KMS-11 (cell line): ENCODE measurements around the gene KIF26B.

Source experiments
- H2AFZ ChIP-seq: fragments of 200-600 bp; sonication (generic); 2 replicates; pipeline ENCODE4 v1.6.1; 2016; ENCODE audit warnings: antibody characterized with exemption, mixed run types, low read depth
- H3K27ac ChIP-seq: fragments of 200-600 bp; sonication (generic); 2 replicates; pipeline ENCODE4 v1.6.1; 2016; ENCODE audit warnings: mild to moderate bottlenecking, mixed run types
- H3K27me3 ChIP-seq: fragments of 200-600 bp; sonication (generic); 2 replicates; pipeline ENCODE4 v1.6.1; 2017; ENCODE audit warnings: mild to moderate bottlenecking, low read depth, mixed run types, moderate library complexity; ENCODE audit not compliant: insufficient read depth
- H3K36me3 ChIP-seq: fragments of 200-600 bp; sonication (generic); 2 replicates; pipeline ENCODE4 v1.6.1; 2017; ENCODE audit warnings: mild to moderate bottlenecking, mixed run types; ENCODE audit not compliant: insufficient read depth
- H3K4me1 ChIP-seq: fragments of 200-600 bp; sonication (generic); 2 replicates; pipeline ENCODE4 v1.6.1; 2016; ENCODE audit warnings: mild to moderate bottlenecking, low read depth, mixed run types; ENCODE audit not compliant: poor library complexity, severe bottlenecking
- H3K4me2 ChIP-seq: fragments of 200-600 bp; sonication (generic); 2 replicates; pipeline ENCODE4 v1.7.0; 2016; ENCODE audit warnings: mild to moderate bottlenecking, mixed run types
- H3K4me3 ChIP-seq: fragments of 200-600 bp; sonication (generic); IDR thresholded peaks from 2 replicates; pipeline ENCODE4 v1.6.1; 2017; ENCODE audit warnings: low read depth, low read length, mixed read lengths; ENCODE audit not compliant: insufficient read depth
- H3K79me2 ChIP-seq: fragments of 200-600 bp; sonication (generic); 2 replicates; pipeline ENCODE4 v1.6.1; 2016; ENCODE audit warnings: low read depth, mixed run types; ENCODE audit not compliant: insufficient read depth
- H3K9ac ChIP-seq: fragments of 200-600 bp; sonication (generic); 2 replicates; pipeline ENCODE4 v1.6.1; 2016; ENCODE audit warnings: mild to moderate bottlenecking, mixed run types
- H4K20me1 ChIP-seq: fragments of 200-600 bp; sonication (generic); 2 replicates; pipeline ENCODE4 v1.6.1; 2016; ENCODE audit warnings: mild to moderate bottlenecking, mixed run types; ENCODE audit not compliant: insufficient read depth
- TF ChIP-seq, protein P1 (sequence below): fragments of 200-600 bp; sonication (generic); conservative IDR thresholded peaks from 2 replicates; pipeline ENCODE4 v1.6.1; 2017; ENCODE audit warnings: low read depth, mild to moderate bottlenecking, antibody characterized with exemption, low read length, moderate library complexity, mixed read lengths

KIF26B gene

DNA sequence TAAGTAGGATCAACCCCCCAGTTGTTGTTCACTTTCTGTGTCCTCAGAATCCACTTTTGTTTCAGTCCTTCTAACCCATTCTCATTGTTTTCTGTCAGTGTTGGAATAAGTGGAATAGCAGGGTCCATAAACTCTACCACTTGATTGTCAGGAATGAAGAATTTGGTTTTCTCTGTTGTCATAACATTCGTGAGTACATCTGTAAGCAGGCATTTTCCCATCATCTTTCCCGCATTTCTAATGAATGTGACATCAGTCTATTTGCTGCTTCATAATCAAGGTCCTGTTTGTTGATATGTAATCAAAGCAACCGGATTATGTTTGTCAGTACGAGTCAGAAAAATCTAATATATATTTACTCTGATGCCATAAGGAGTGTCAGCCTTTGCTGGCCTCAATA, 147.1 kb downstream of the KIF26B start:
- no peak overlapping the region for H3K4me2 ChIP-seq
- no peaks in the 10 kb centered on the region for H3K4me1 ChIP-seq
- H3K27me3 ChIP-seq = no peaks in the 10 kb centered on the region
- H3K4me3 ChIP-seq = no peak overlapping the region
- H3K79me2 ChIP-seq = no peaks in the 10 kb centered on the region
- TF ChIP-seq, protein P1, sequence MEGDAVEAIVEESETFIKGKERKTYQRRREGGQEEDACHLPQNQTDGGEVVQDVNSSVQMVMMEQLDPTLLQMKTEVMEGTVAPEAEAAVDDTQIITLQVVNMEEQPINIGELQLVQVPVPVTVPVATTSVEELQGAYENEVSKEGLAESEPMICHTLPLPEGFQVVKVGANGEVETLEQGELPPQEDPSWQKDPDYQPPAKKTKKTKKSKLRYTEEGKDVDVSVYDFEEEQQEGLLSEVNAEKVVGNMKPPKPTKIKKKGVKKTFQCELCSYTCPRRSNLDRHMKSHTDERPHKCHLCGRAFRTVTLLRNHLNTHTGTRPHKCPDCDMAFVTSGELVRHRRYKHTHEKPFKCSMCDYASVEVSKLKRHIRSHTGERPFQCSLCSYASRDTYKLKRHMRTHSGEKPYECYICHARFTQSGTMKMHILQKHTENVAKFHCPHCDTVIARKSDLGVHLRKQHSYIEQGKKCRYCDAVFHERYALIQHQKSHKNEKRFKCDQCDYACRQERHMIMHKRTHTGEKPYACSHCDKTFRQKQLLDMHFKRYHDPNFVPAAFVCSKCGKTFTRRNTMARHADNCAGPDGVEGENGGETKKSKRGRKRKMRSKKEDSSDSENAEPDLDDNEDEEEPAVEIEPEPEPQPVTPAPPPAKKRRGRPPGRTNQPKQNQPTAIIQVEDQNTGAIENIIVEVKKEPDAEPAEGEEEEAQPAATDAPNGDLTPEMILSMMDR = no peak
- H4K20me1 ChIP-seq = no peaks in the 10 kb centered on the region
- no peak overlapping the region for H2AFZ ChIP-seq
- no peak overlapping the region for H3K9ac ChIP-seq
- no peak overlapping the region for H3K27ac ChIP-seq
- no peaks in the 10 kb centered on the region for H3K36me3 ChIP-seq

DNA sequence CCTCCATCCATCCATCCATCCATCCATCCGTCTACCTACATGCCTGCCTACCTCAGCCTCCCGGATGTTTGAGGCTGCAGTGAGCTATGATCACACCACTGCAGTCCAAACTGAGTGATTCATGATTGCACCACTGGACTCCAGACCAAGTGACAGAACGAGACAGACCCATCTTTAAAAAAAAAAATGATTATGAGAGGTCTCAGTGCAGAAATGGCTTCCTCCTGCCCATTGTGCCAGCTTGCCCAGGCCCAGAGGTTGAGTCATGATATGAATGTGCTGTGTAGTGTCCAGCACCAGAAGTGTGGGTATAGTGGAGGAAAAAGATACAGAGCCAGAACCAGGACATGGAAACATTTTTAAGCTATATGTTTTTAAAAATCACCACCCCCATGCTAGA, 149.9 kb downstream of the KIF26B start:
- H3K4me1 ChIP-seq = no peaks in the 10 kb centered on the region

DNA sequence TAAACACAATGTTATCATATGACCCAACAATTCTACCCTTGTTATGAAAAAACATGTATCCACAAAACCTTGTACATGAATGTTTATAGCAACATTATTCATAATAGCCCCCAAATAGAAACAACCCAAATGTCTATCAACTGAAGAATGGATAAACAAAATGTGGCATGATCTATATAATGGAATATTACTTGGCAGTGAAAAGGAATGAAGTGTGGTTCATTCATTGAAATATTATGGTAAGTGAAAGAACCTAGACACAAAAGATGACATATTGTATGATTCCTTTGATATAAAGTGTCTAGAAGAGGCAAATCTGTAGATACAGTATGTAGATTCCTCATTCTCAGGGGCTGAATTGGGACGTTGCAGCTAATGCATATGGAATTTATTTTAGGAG, 151.2 kb downstream of the KIF26B start:
- Histone ChIP-seq H2AFZ (no peak overlapping the region), H3K27ac (no peak overlapping the region), H3K79me2 (no peaks in the 10 kb centered on the region), H3K4me2 (no peak overlapping the region), H3K9ac (no peak overlapping the region), H3K36me3 (no peaks in the 10 kb centered on the region), H3K4me1 (no peaks in the 10 kb centered on the region), H3K4me3 (no peak overlapping the region), H4K20me1 (no peaks in the 10 kb centered on the region), H3K27me3 (no peaks in the 10 kb centered on the region)
- TF ChIP-seq, protein P1 = no peak

More for the DNA sequence above, 149.9 kb downstream of the KIF26B start:
- Histone ChIP-seq H4K20me1 (no peaks in the 10 kb centered on the region), H3K79me2 (no peaks in the 10 kb centered on the region), H3K9ac (no peak overlapping the region), H3K36me3 (no peaks in the 10 kb centered on the region), H2AFZ (no peak overlapping the region), H3K4me2 (no peak overlapping the region), H3K27ac (no peak overlapping the region), H3K4me3 (no peak overlapping the region), H3K27me3 (no peaks in the 10 kb centered on the region)
- TF ChIP-seq, protein P1 = no peak

DNA sequence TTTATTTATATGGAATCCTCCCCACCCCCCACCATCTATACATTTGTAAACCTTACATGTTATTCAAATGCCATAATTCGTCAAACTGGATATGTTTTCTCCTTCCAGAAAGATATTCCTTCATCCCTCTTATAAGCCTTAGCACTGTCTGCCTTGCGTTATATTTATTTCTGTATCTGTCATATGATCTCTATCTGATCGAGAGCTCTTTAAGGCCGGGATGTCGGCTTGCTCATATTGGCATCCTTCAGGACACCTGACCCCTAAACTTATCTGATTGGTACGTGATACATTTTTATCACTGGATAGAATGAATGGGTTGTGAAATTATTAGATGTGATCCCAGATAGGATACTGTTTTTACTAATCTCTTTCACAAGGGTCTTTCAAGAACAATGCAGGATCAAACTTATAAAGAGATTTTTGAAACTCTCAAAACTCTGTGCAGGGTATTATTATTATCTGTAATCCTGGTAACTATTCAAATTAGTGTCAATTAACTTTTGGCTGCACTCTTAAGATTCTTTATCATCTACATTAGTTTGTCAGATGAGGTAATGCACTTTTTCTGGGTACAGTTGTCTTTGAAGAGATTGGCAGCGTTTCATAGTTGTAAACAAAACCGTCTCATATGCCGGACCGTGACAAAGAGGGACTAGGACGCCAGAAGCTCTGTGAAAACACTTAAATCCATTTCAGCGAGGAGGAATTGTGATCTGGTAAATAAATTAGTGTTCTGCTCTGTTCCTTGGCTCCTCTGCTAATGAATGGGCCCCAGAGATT, 152.0 kb downstream of the KIF26B start:
- Histone ChIP-seq H3K79me2 (no peaks in the 10 kb centered on the region), H3K4me3 (no peak overlapping the region), H3K4me2 (no peak overlapping the region), H4K20me1 (no peaks in the 10 kb centered on the region), H3K36me3 (no peaks in the 10 kb centered on the region), H3K27me3 (no peaks in the 10 kb centered on the region), H2AFZ (no peak overlapping the region), H3K9ac (no peak overlapping the region), H3K27ac (no peak overlapping the region), H3K4me1 (no peaks in the 10 kb centered on the region)
- TF ChIP-seq, protein P1 = no peak
